Forelimb muscle (tissue), 1 donor: ENCODE measurements around the gene KRTAP5-8. TPM values are rescaled to one million over a fixed set of nuclear protein-coding genes. Genes with fewer than 3 reads are reported as not detected.
"Not testable (repeated sequence)": the region's sequence is repeated elsewhere in the genome, so short reads cannot be mapped to it uniquely, and the experiment has no call there.

ENCODE experiments used
- DNase-seq: peaks from one replicate; pipeline ENCODE4 v3.0.0-alpha.2; 2013; ENCODE audit warnings: low read depth
- polyA plus RNA-seq: library from polyadenylated mRNA; unstranded; fragments of 120-200 nt; gene quantifications from one replicate; pipeline ENCODE4 v1.2.1, GENCODE V29; 2013; ENCODE audit not compliant: insufficient read length

KRTAP5-8 gene
- polyA plus RNA-seq, 1 donor: not detected

DNA sequence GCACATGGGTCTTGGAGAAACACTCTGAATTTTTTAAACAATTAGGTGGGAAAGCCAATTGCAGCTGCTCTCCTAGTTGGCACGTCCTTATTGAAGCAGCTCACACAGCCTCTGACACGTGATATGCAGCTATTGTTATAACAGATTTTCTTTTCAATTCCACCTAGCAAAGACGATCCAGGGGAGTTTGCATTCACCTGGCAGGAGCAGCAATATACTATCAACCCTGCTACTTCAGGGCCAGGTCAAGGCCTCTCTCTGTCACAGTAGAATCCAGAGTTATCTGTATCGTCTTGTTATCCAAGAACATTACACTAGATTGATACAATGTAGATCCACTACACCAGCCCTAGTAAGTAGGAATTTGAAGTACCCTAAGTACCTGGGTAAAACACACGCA is 36.6 kb downstream of the KRTAP5-8 start:
- DNase-seq: no peak

DNA sequence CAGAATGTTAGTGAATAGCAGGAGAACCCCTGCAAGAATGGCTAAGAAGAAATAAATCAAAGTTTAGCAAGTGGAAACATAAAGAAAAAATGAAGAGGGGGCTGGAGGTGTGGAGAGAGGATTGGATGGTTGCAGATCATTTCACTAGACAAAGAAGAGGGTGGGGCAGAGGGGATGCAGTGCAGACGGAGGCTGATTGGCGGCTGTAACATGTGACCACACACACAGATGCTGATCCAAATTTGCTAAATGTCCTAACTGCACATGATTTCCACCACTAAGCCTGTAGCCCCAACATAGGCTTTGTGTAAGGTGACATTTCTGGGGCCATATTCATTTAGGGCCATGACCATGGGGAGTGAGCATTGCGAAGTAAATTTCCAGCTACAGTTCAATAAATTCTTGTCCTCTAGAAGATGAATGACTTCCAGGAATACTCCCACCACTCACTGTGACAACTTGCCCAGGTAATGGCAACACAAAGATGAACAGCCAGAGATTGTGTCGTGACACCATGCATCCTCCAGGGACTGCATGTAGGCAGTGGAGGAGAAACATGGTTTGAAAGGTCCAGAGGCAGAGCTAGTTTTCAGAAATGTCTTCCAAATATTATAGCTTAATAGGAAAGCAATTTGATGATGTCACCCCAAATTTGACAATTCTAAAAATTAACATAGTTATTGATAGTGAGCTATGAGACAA is 38.0 kb downstream of the KRTAP5-8 start:
- DNase-seq: no peak

DNA sequence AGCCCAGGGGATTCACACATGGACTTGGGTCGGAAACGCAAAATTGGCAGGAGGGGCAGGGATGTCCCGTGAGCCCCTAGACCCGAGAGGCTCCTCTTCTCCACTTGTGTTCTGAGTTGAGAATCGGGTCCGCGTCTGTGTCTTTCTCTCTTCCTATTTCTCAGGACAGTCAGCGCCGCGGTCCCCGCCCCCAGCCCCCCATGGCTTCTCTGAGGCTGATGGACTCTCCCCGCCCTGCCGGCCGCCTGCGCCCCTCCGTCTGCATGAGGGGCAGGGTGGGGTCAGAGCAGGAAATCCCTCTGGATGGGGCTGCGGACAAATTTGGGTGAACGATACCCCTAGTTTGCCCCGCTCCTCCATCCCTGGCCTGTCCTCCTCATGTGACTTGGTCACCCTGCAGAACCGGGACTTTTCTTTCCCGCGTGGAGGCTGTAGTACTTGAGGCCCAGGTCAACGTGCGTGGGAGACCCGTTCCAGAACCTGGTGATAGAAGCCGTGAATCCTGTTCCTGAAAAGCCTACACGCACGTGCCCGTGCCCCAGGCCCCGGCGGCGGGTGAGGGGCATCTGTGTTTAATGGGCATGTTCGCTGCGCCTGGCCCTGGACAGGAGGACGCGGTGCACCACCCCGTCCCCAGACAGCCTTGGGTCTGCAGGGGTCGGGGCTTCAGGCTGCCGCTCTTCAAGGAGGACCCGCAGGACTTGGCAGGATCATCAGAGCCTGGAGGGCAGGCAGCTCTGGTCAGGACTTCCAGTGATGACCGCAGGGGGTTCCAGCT is 39.1 kb downstream of the KRTAP5-8 start:
- not testable (repeated sequence) for DNase-seq

DNA sequence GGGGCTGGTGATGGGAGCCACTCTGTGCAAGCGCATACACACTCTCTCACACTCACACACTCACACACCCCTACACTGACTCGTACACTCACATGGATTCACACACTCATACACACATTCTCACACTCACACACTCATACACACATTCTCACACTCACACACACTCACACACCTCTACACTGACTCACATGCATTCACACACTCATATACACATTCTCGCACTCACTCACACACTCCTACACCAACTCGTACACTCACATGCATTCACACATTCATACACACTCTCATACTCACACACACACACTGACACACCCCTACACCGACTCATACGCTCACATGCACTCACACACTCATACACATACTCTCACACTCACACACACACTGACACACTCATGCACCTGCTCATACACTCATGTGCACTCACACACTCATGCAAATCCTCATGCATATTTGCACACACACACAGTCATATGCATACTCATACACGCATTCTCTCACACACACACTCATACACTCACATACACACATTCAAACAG is 39.7 kb downstream of the KRTAP5-8 start:
- no peak for DNase-seq

DNA sequence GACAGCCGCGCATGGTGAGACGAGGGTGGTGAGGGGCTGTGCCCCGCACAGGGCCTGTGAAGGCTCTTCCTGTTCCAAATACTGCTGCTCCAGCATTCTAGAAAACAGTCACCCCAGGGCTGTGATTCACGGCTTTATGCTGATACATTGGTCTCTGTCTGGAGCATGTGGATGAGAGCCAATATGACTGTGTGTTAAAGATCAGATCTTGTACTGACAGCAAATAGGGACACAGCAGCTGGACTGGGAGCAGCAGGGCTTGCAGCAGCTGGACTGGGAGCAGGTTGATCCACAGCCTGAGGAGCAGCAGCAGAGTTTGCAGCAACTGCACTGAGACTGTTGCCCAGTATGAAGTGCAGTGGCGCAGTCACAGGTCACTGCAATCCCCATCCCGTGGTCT is 41.7 kb downstream of the KRTAP5-8 start:
- DNase-seq: not testable (repeated sequence)

DNA sequence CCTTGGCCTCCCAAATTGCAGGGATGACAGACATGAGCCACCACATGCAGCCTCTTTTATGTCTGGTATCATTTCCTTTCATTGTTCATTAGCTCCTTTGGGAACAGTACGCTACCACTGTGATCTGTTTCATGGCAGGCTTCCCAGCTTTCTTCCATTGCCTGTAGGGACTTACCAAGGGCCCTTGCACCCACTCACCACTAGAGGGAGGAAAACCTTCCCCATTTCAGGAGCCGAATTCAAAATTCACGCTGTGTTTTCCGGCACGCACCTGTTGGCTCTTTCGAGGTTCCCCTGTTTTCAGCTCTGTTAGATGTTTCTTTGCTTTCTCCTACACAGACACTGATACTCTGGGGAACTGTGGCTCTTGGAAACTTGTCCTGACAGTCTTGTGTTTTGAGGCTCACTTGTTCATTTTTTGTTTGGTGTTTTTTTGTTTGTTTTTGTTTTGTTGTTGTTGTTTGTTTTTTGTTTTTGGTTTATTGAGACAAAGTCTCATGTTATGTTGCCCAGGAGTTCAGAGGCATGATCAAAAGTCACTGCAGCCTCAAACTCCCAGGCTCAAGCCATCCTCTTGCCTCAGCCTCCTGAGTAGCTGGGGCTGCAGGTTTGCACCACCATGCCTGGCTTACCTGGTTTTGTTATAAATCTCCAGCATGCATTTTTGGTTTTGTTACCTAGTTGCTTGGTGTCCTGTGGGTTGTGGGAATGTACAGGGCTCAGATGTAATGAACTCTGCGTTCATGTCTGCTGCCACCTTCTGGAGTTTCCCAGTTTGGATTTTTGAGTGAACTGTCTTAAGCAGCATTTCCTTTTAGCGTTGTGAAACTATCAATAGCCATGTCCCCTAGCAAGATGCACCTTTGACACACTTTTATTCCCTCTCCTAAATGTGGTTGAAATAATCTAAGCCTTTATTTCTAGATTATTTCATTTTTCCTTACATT is 42.5 kb downstream of the KRTAP5-8 start:
- DNase-seq: peak; percentile 19

DNA sequence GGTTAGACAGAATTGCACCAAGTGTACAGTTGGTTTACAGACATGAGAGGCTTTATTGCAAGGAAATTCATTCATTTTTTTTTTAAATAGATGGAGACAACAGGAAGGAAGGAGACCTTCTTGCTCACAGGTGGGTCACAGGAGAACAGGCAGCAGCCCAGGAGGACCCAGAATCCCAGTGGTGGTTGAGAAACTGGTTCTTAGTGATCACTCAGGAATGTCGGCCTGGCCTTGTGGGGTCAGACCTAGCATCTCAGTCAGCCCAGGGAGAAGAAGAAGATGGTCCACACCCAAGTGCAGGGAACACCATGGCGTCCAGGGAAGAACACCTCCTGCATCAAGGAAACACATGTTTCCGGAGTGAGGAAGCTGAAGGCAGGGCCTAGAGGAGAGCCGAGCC is 44.0 kb downstream of the KRTAP5-8 start:
- no peak for DNase-seq

DNA sequence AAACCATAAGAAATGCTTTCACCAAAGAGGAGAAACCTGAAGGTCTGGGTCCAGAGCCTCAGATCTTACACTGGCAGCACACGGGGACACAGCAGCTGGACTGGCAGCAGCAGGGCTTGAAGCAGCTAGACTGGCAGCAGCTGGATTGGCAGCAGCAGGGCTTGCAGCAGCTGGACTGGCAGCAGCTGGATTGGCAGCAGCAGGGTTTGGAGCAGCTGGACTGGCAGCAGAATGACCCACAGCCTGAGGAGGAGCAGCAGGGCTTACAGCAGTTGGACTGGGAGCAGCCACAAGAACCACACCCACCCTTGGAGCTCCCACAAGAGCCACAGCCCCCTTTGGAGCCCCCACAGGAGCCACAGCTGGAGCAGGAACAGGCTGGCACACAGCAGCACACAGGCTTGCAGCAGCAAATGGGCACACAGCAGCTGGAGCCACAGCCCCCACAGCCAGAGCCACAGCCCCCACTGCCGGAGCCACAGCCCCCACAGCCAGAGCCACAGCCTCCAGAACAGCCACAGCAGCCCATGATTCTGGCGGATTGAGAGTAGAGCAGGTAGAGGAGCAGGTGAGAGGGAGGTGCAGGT is 44.6 kb downstream of the KRTAP5-8 start, which contains the start of gene KRTAP5-11:
Gene KRTAP5-11, minus strand, starts transcription at position 567 of the 587 bp plus-strand sequence. Its CDS starts 38 bp downstream, at position 529.
- no peak for DNase-seq

DNA sequence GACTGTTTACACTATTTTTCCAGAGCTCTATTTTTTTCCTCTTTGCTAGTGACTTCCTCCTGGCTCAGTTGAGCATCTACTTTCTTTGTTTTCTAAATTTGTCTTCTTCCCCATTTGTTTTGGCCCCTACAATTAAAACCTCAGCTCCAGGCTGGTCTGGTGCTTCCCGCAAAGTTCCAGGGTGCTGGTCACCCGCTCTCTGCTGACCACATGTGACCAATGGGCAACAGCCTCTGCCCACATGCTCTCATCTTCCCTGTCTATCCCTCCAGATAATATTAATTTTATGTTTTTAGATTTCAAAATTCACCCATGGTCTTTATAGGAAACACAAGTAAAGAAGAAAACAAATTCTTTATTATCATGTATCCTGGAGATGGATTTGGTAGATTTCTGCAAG is 45.1 kb downstream of the KRTAP5-8 start:
- DNase-seq: not testable (repeated sequence)

DNA sequence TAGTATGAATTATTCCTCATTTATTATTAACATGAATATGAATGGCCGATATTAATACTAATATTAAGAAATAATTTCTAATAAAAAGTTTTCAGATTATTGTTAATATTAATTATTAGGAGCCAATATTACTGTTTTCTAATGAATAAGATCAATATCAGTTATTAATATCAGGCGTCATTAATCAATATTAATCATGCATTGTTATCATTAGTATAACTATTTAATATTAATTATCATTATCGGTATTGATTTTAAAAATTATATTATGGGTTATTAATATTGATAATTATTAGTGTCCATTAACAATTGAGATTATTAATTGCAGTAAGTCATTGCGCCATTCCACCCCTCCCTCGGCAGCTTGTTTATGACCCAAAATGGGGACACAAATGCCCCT is 47.8 kb downstream of the KRTAP5-8 start:
- DNase-seq: not testable (repeated sequence)

DNA sequence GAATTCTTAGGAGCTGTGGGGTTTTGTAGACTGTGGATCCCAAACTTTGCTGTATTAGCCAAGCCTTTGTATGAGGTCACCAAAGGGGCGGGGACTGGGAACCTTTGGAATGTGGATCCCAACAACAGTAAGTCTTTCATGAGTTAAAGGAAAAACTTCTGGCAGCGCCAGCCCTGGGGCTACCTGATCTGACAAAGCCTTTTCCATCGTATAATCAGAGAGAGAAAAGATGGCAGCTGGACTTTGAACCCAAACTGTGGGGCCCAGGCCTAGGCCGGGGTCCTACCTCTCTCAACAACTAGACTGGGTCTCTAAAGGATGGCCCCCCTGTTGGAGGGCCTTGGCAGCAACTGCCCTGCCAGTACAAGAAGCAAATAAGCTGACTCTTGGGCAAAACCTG is 50.5 kb downstream of the KRTAP5-8 start:
- not testable (repeated sequence) for DNase-seq

Other genes with a start within 250 kb of the KRTAP5-8 start
- 10.9 TPM for gene DHCR7, start 89.6 kb upstream of the KRTAP5-8 start, polyA plus RNA-seq
- gene NADSYN1, start 84.8 kb upstream of the KRTAP5-8 start, polyA plus RNA-seq: 20.2 TPM
- not detected for gene KRTAP5-7, start 10.8 kb upstream of the KRTAP5-8 start, polyA plus RNA-seq
- not detected for gene KRTAP5-9, start 10.4 kb downstream of the KRTAP5-8 start, polyA plus RNA-seq
- gene KRTAP5-10, start 27.5 kb downstream of the KRTAP5-8 start, polyA plus RNA-seq: not detected
- not detected for gene KRTAP5-11, start 44.9 kb downstream of the KRTAP5-8 start, polyA plus RNA-seq